H1 (cell line): Measurements from ENCODE around the gene MTMR1. TPM values are rescaled to one million over a fixed set of nuclear protein-coding genes. Genes with fewer than 3 reads are reported as not detected.

Source experiments
- CTCF ChIA-PET: fragments of 300-600 bp; sonication (Branson Sonifier 250); formaldehyde crosslinking; loops from one replicate; lab custom pipeline; 2021; ENCODE audit not compliant: partially characterized antibody; lab: Charles Lee
- POLR2A ChIA-PET: fragments of 300-600 bp; sonication (Branson Sonifier 250); formaldehyde crosslinking; loops from one replicate; lab custom pipeline; 2021; ENCODE audit warnings: inconsistent platforms; ENCODE audit not compliant: partially characterized antibody; lab: Charles Lee
- DNase-seq, 2 experiments: peaks; one replicate each; pipeline versions ENCODE4 v3.0.0 to v3.0.0-alpha.2; 2010 to 2022; ENCODE audit warnings: low spot score in 2 of 2, low read depth in 1 of 2, mixed read lengths in 1 of 2
- FAIRE-seq: peaks from 2 replicates; lab custom pipeline; 2011; peaks lifted over from hg19 to GRCh38; lab: Jason Lieb, UNC
- H2AFZ ChIP-seq: 2 replicates; pipeline ENCODE4 v1.8.1; 2012; ENCODE audit warnings: low read length, inconsistent platforms
- H2AK5ac ChIP-seq: 2 replicates; pipeline ENCODE4 v1.6.1; 2013; ENCODE audit warnings: low read depth, low read length
- H2BK120ac ChIP-seq: replicated peaks from 2 replicates; pipeline ENCODE3; 2013; ENCODE audit warnings: low read depth, low read length, inconsistent platforms
- H2BK12ac ChIP-seq: 2 replicates; pipeline ENCODE4 v1.6.1; 2013; ENCODE audit warnings: low read depth, low read length
- H2BK15ac ChIP-seq: 2 replicates; pipeline ENCODE4 v1.6.1; 2013; ENCODE audit warnings: low read length
- H2BK20ac ChIP-seq: 2 replicates; pipeline ENCODE4 v1.6.1; 2013; ENCODE audit warnings: low read length
- H2BK5ac ChIP-seq: 2 replicates; pipeline ENCODE4 v1.6.1; 2013; ENCODE audit warnings: low read depth, low read length
- H3K14ac ChIP-seq: 2 replicates; pipeline ENCODE4 v1.6.1; 2013; ENCODE audit warnings: inconsistent platforms; ENCODE audit not compliant: insufficient read length
- H3K18ac ChIP-seq: 2 replicates; pipeline ENCODE4 v1.6.1; 2013; ENCODE audit warnings: low read length; ENCODE audit errors: extremely low read depth
- H3K23ac ChIP-seq: 2 replicates; pipeline ENCODE4 v1.6.1; 2013; ENCODE audit warnings: inconsistent platforms; ENCODE audit not compliant: insufficient read length
- H3K23me2 ChIP-seq: 2 replicates; pipeline ENCODE4 v1.6.1; 2013; ENCODE audit warnings: low read depth, low read length
- H3K27ac ChIP-seq: 2 replicates; pipeline ENCODE4 v1.6.1; 2011; ENCODE audit warnings: low read depth, low read length, inconsistent platforms
- H3K27me3 ChIP-seq, 4 experiments: replicated peaks in 1 of 4; 1 replicate in 1 of 4; 2 replicates in 3 of 4; pipeline versions ENCODE4 v1.6.1 to v1.8.1; 2011 to 2013; ENCODE audit warnings: low read length in 3 of 4, mild to moderate bottlenecking in 3 of 4, inconsistent platforms in 2 of 4, mixed read lengths in 2 of 4, moderate library complexity in 1 of 4; ENCODE audit not compliant: control insufficient read depth in 3 of 4, insufficient read depth in 3 of 4; ENCODE audit errors: extremely low read depth in 1 of 4
- H3K36me3 ChIP-seq, 4 experiments: 2 replicates each; pipeline versions ENCODE4 v1.6.1 to v1.8.1; 2011 to 2013; ENCODE audit warnings: mild to moderate bottlenecking in 4 of 4, low read length in 3 of 4, moderate library complexity in 2 of 4, control low read depth in 1 of 4, inconsistent platforms in 1 of 4; ENCODE audit not compliant: insufficient read depth in 4 of 4, control insufficient read depth in 2 of 4
- H3K4ac ChIP-seq: replicated peaks from 2 replicates; pipeline ENCODE3; 2013; ENCODE audit warnings: low read length, low read depth, mixed read lengths, inconsistent platforms; ENCODE audit not compliant: insufficient read length
- H3K4me1 ChIP-seq, 4 experiments: replicated peaks in 1 of 4; 1 replicate in 1 of 4; 2 replicates in 3 of 4; pipeline versions ENCODE4 v1.6.1 to v1.8.1; 2011 to 2013; ENCODE audit warnings: low read length in 3 of 4, inconsistent platforms in 2 of 4, mixed read lengths in 1 of 4; ENCODE audit not compliant: insufficient read depth in 4 of 4, control insufficient read depth in 3 of 4
- H3K4me2 ChIP-seq, 2 experiments: 2 replicates each; pipeline versions ENCODE4 v1.6.1 to v1.8.1; 2011 to 2013; ENCODE audit warnings: low read depth in 2 of 2, low read length in 2 of 2, control low read depth in 1 of 2, inconsistent platforms in 1 of 2, mild to moderate bottlenecking in 1 of 2; ENCODE audit not compliant: insufficient read depth in 1 of 2
- H3K4me3 ChIP-seq, 4 experiments: fragments of 200-600, 300-600 bp in 1 of 4; sonication (generic), shearing (Covaris generic), sonication (Bioruptor Twin) in 1 of 4; 2 replicates each; pipeline versions ENCODE4 v1.5.1 to v1.8.1; 2011 to 2016; ENCODE audit warnings: low read length in 4 of 4, low read depth in 3 of 4, control low read depth in 2 of 4, inconsistent platforms in 2 of 4, mild to moderate bottlenecking in 2 of 4, mixed read lengths in 1 of 4, moderate library complexity in 1 of 4; ENCODE audit not compliant: insufficient read depth in 2 of 4; ENCODE audit errors: extremely low read depth in 1 of 4
- H3K56ac ChIP-seq: replicated peaks from 2 replicates; pipeline ENCODE3; 2013; ENCODE audit warnings: low read depth, mild to moderate bottlenecking, mixed read lengths, low read length, inconsistent platforms; ENCODE audit not compliant: insufficient read length
- H3K79me1 ChIP-seq: 2 replicates; pipeline ENCODE4 v1.6.1; 2013; ENCODE audit warnings: low read depth, low read length, control low read depth
- H3K79me2 ChIP-seq, 2 experiments: 2 replicates each; pipeline versions ENCODE4 v1.6.1 to v1.8.1; 2012 to 2013; ENCODE audit warnings: low read length in 2 of 2, mild to moderate bottlenecking in 2 of 2, inconsistent platforms in 1 of 2; ENCODE audit not compliant: insufficient read depth in 2 of 2, control insufficient read depth in 1 of 2
- H3K9ac ChIP-seq, 4 experiments: replicated peaks in 1 of 4; 1 replicate in 1 of 4; 2 replicates in 3 of 4; pipeline versions ENCODE4 v1.6.1 to v1.8.1; 2011 to 2013; ENCODE audit warnings: low read depth in 3 of 4, low read length in 3 of 4, control low read depth in 2 of 4, mild to moderate bottlenecking in 2 of 4, moderate library complexity in 2 of 4, inconsistent platforms in 1 of 4; ENCODE audit errors: extremely low read depth in 1 of 4
- H3K9me3 ChIP-seq, 2 experiments: 2 replicates each; pipeline versions ENCODE4 v1.6.1 to v1.8.1; 2012 to 2013; ENCODE audit warnings: mild to moderate bottlenecking in 2 of 2, moderate library complexity in 2 of 2, control low read depth in 1 of 2, inconsistent platforms in 1 of 2, low read depth in 1 of 2, low read length in 1 of 2, mixed read lengths in 1 of 2; ENCODE audit not compliant: insufficient read depth in 2 of 2
- H4K20me1 ChIP-seq, 2 experiments: replicated peaks in 1 of 2; 2 replicates each; pipeline versions ENCODE3 to v1.8.1; 2011 to 2013; ENCODE audit warnings: inconsistent platforms in 2 of 2, low read length in 2 of 2, mild to moderate bottlenecking in 1 of 2; ENCODE audit not compliant: insufficient read depth in 2 of 2, control insufficient read depth in 1 of 2
- H4K5ac ChIP-seq: 2 replicates; pipeline ENCODE4 v1.6.1; 2013; ENCODE audit warnings: low read length, low read depth, mixed read lengths, inconsistent platforms; ENCODE audit not compliant: insufficient read length
- H4K8ac ChIP-seq: 2 replicates; pipeline ENCODE4 v1.8.0; 2013; ENCODE audit warnings: mild to moderate bottlenecking, moderate library complexity, low read length, inconsistent platforms; ENCODE audit not compliant: insufficient read depth; ENCODE audit errors: extremely low read depth
- H4K91ac ChIP-seq: replicated peaks from 2 replicates; pipeline ENCODE3; 2013; ENCODE audit warnings: low read length, mixed read lengths, inconsistent platforms; ENCODE audit not compliant: insufficient read length
- ATF3 ChIP-seq: IDR thresholded peaks from 2 replicates; pipeline ENCODE4 v1.6.1; 2011; ENCODE audit warnings: low read depth, mild to moderate bottlenecking, low read length; ENCODE audit not compliant: insufficient read depth
- BACH1 ChIP-seq: IDR thresholded peaks from 2 replicates; pipeline ENCODE4 v1.6.1; 2012; ENCODE audit warnings: low read length, improper control_type of control experiment
- BRCA1 ChIP-seq: IDR thresholded peaks from 2 replicates; pipeline ENCODE4 v1.6.1; 2012; ENCODE audit warnings: low read depth, low read length, improper control_type of control experiment
- CTBP2 ChIP-seq: IDR thresholded peaks from 2 replicates; pipeline ENCODE4 v1.7.0; 2011; ENCODE audit warnings: borderline replicate concordance, mild to moderate bottlenecking, moderate library complexity, mixed read lengths, low read length; ENCODE audit not compliant: insufficient read depth, insufficient read length
- EP300 ChIP-seq, 2 experiments: IDR thresholded peaks; 1 replicate in 1 of 2; 2 replicates in 1 of 2; pipeline ENCODE4 v1.6.1; 2011 to 2012; ENCODE audit warnings: low read depth in 2 of 2, low read length in 2 of 2, mild to moderate bottlenecking in 2 of 2, borderline replicate concordance in 1 of 2, inconsistent platforms in 1 of 2, moderate library complexity in 1 of 2
- HDAC2 ChIP-seq, 2 experiments: fragments of 300-600 bp in 1 of 2; sonication (generic) in 1 of 2; IDR thresholded peaks; 2 replicates each; pipeline ENCODE4 v1.6.1; 2011 to 2012; ENCODE audit warnings: low read depth in 2 of 2, low read length in 2 of 2, mild to moderate bottlenecking in 2 of 2, moderate library complexity in 2 of 2, borderline replicate concordance in 1 of 2, inconsistent platforms in 1 of 2
- JUN ChIP-seq: IDR thresholded peaks from 2 replicates; pipeline ENCODE4 v1.6.1; 2011; ENCODE audit warnings: low read depth, mild to moderate bottlenecking, improper control_type of control experiment, low read length
- KDM4A ChIP-seq: IDR thresholded peaks from one replicate; pipeline ENCODE4 v1.7.1; 2012; ENCODE audit warnings: low read depth, mild to moderate bottlenecking, moderate library complexity, low read length, inconsistent platforms; ENCODE audit not compliant: severe bottlenecking
- POLR2A ChIP-seq, 2 experiments: IDR thresholded peaks; 1 replicate in 1 of 2; 2 replicates in 1 of 2; pipeline ENCODE4 v1.6.1; 2011; ENCODE audit warnings: low read depth in 2 of 2, low read length in 2 of 2, mild to moderate bottlenecking in 2 of 2; ENCODE audit errors: control extremely low read depth in 1 of 2
- USF2 ChIP-seq: IDR thresholded peaks from 2 replicates; pipeline ENCODE4 v1.6.1; 2011; ENCODE audit warnings: low read length, improper control_type of control experiment
- WGBS, 2 experiments: shearing (Covaris generic) in 1 of 2; methylation state at CpG; one replicate each; pipeline versions ENCODE4 v1.1.6 to v1.1.7; 2013 to 2015; ENCODE audit warnings: low lambda C conversion rate in 2 of 2, mixed read lengths in 2 of 2, inconsistent platforms in 1 of 2, low coverage in 1 of 2, missing lambda C conversion rate in 1 of 2; ENCODE audit not compliant: insufficient replicate concordance in 2 of 2, insufficient coverage in 1 of 2, insufficient read length in 1 of 2; ENCODE audit errors: extremely low coverage in 1 of 2, missing lambda C conversion rate in 1 of 2; 5-methylcytosine and 5-hydroxymethylcytosine counted together
- polyA plus RNA-seq, 7 experiments: library from polyadenylated mRNA; depleted of rRNA in 3 of 7; stranded (reverse) in 5 of 7; unstranded in 2 of 7; fragments of >200 nt in 5 of 7; fragments of 200-250 nt in 2 of 7; gene quantifications; 1 replicate in 5 of 7; 2 replicates in 1 of 7; 4 replicates in 1 of 7; pipeline versions ENCODE4 v1.2.1 to v1.2.3, GENCODE V29; 2011 to 2013; ENCODE audit warnings: missing spikeins in 2 of 7, mixed read lengths in 2 of 7
- total RNA-seq: library from RNA; stranded (reverse); fragmentation: NEBNext Ultra II Directional; extraction: Animal tissue kit (Norgen Biotek cat#: 25700); gene quantifications from 2 replicates; pipeline ENCODE4 v1.2.1, GENCODE V29; 2021

The MTMR1 gene
- total and polyA plus RNA-seq, 2 of the 8 experiments (the other 6 are each of a cell fraction or from before 2014, with no cell fraction given), result 15.1 to 23.8 TPM

GRCh38 chrX:150761819-150762216 is 68.6 kb downstream of the MTMR1 start:
- no peak overlapping the region for H3K56ac ChIP-seq
- no peak for DNase-seq
- no peak overlapping the region for H3K14ac ChIP-seq
- no peak overlapping the region for H4K8ac ChIP-seq
- no peaks in the 10 kb centered on the region for H3K79me2 ChIP-seq
- H3K9me3 ChIP-seq, result no peaks in the 10 kb centered on the region
- H3K27me3 ChIP-seq, result no peaks in the 10 kb centered on the region
- POLR2A ChIA-PET, result interaction anchor here (0.6 to 1.4 kb wide), 2 partner anchors 223 to 233 kb away, joined by 3 read pairs; no protein-coding TSS in a partner anchor
- no peak overlapping the region for H2BK12ac ChIP-seq
- no peak overlapping the region for H2BK15ac ChIP-seq
- CTCF ChIA-PET, result interaction anchor here (0.9 to 3.1 kb wide), 4 partner anchors 9 to 320 kb away, joined by 3 to 11 read pairs (median 6); no protein-coding TSS in a partner anchor
- H2BK5ac ChIP-seq, result no peak overlapping the region
- H2AFZ ChIP-seq, result no peak overlapping the region
- WGBS, 2 experiments, result 95% methylated on average over 8 of the region's 8 CpGs; no CpG with 5 or more reads in 1 of the 2 experiments
- H4K91ac ChIP-seq, result no peak overlapping the region
- no peak overlapping the region for H3K18ac ChIP-seq
- TF ChIP-seq POLR2A (IDR thresholded peaks at IDR 0.05; ENCODE audit: control extremely low read depth in 1 of 2, low read depth in 2 of 2, low read length in 2 of 2) (no peak), USF2 (no peak), BRCA1 (no peak), JUN (no peak), KDM4A (no peak), ATF3 (no peak), HDAC2 (IDR thresholded peaks at IDR 0.05; ENCODE audit: borderline replicate concordance in 1 of 2, low read depth in 2 of 2, low read length in 2 of 2) (no peak), EP300 (IDR thresholded peaks at IDR 0.05; ENCODE audit: borderline replicate concordance in 1 of 2, low read depth in 2 of 2, low read length in 2 of 2) (no peak), BACH1 (no peak), CTBP2 (no peak)
- no peak overlapping the region for H2BK20ac ChIP-seq
- no peak overlapping the region for H3K27ac ChIP-seq
- no peaks in the 10 kb centered on the region for H3K79me1 ChIP-seq
- no peak overlapping the region for H3K4me2 ChIP-seq
- H3K9ac ChIP-seq, result no peak overlapping the region
- H4K20me1 ChIP-seq, result peaks cover 0 to 2% of the 10 kb centered on the region in 2 experiments
- no peak overlapping the region for H3K4ac ChIP-seq
- no peak for FAIRE-seq
- H2BK120ac ChIP-seq, result no peak overlapping the region
- H3K4me3 ChIP-seq, result no peak overlapping the region
- H4K5ac ChIP-seq, result no peak overlapping the region
- peaks cover 0 to 12% (median 3%) of the 10 kb centered on the region in 4 experiments; a peak in 4 of 7 replicates for H3K4me1 ChIP-seq
- no peaks in the 10 kb centered on the region for H3K36me3 ChIP-seq
- H3K23me2 ChIP-seq, result no peaks in the 10 kb centered on the region
- no peak overlapping the region for H2AK5ac ChIP-seq
- H3K23ac ChIP-seq, result no peak overlapping the region
